B cell (primary cell): ENCODE measurements around the gene TOM1L2. TPM values are rescaled to one million over a fixed set of nuclear protein-coding genes. Genes with fewer than 3 reads are reported as not detected.

Experiments used
- ATAC-seq: fragments of 200-7000 bp; cut with Tn5 transposase; one replicate; pipeline ENCODE4 v1.10.0; 2021; ENCODE audit warnings: low read depth, mild to moderate bottlenecking, moderate number of reproducible peaks, moderate library complexity
- CTCF ChIA-PET: fragments of 350-600 bp; sonication (Branson Sonifier 250); formaldehyde crosslinking; loops from one replicate; lab custom pipeline; 2021; ENCODE audit warnings: antibody characterized with exemption, inconsistent platforms; lab: Charles Lee
- POLR2A ChIA-PET: fragments of 350-600 bp; sonication (Branson Sonifier 250); formaldehyde crosslinking; loops from one replicate; lab custom pipeline; 2021; ENCODE audit warnings: antibody characterized with exemption; lab: Charles Lee
- DNase-seq: peaks from one replicate; pipeline ENCODE4 v3.0.0; 2013
- H2AFZ ChIP-seq: 2 replicates; pipeline ENCODE4 v1.6.1; 2012; ENCODE audit warnings: mild to moderate bottlenecking, low read depth, low read length; ENCODE audit not compliant: insufficient read depth, poor library complexity, severe bottlenecking
- H3K27ac ChIP-seq, 2 donors: 1 replicate in 1 of 2; 2 replicates in 1 of 2; pipeline ENCODE4 v1.5.1; 2012 to 2013; ENCODE audit warnings: low read length in 2 of 2, mild to moderate bottlenecking in 2 of 2, moderate library complexity in 1 of 2
- H3K27me3 ChIP-seq, 4 experiments: fragments of 200-600 bp in 1 of 4; sonication (generic) in 1 of 4; replicated peaks in 1 of 4; 1 replicate in 2 of 4; 2 replicates in 2 of 4; pipeline versions ENCODE4 v1.6.1 to v1.7.0; 2013 to 2016; ENCODE audit warnings: low read length in 3 of 4, mild to moderate bottlenecking in 2 of 4, mixed read lengths in 1 of 4, moderate library complexity in 1 of 4; ENCODE audit not compliant: insufficient read depth in 4 of 4, control insufficient read depth in 3 of 4; ENCODE audit errors: control extremely low read depth in 1 of 4
- H3K36me3 ChIP-seq, 2 experiments: replicated peaks in 1 of 2; 1 replicate in 1 of 2; 2 replicates in 1 of 2; pipeline versions ENCODE4 v1.6.1 to v1.7.1; 2013; ENCODE audit warnings: low read length in 1 of 2; ENCODE audit not compliant: insufficient read depth in 2 of 2, control insufficient read depth in 1 of 2; ENCODE audit errors: control extremely low read depth in 1 of 2, extremely low read depth in 1 of 2
- H3K4me1 ChIP-seq, 2 donors: fragments of 200-600 bp in 1 of 2; sonication (generic) in 1 of 2; 1 replicate in 1 of 2; 2 replicates in 1 of 2; pipeline versions ENCODE4 v1.5.1 to v1.6.1; 2013 to 2017; ENCODE audit warnings: low read length in 2 of 2; ENCODE audit not compliant: control insufficient read depth in 2 of 2, insufficient read depth in 2 of 2
- H3K4me2 ChIP-seq: replicated peaks from 2 replicates; pipeline ENCODE3; 2012; ENCODE audit warnings: mild to moderate bottlenecking, low read depth, low read length; ENCODE audit not compliant: poor library complexity, severe bottlenecking
- H3K4me3 ChIP-seq, 5 experiments: fragments of 200-600 bp in 1 of 5; sonication (generic) in 1 of 5; 1 replicate in 3 of 5; 2 replicates in 2 of 5; pipeline versions ENCODE4 v1.5.1 to v1.7.0; 2011 to 2016; ENCODE audit warnings: low read length in 4 of 5, mild to moderate bottlenecking in 4 of 5, low read depth in 2 of 5, control low read depth in 1 of 5, moderate library complexity in 1 of 5; ENCODE audit not compliant: insufficient read depth in 1 of 5; ENCODE audit errors: control extremely low read depth in 1 of 5, extremely low read depth in 1 of 5
- H3K79me2 ChIP-seq: fragments of 200-600 bp; sonication (generic); one replicate; pipeline ENCODE4 v1.6.0; 2016; ENCODE audit warnings: low read length; ENCODE audit not compliant: control insufficient read depth, insufficient read depth
- H3K9ac ChIP-seq: fragments of 200-600 bp; sonication (generic); 2 replicates; pipeline ENCODE4 v1.6.1; 2017; ENCODE audit warnings: mild to moderate bottlenecking, low read length, moderate library complexity
- H3K9me3 ChIP-seq, 3 donors: one replicate each; pipeline versions ENCODE4 v1.6.1 to v1.7.1; 2013; ENCODE audit warnings: low read length in 2 of 3; ENCODE audit not compliant: control insufficient read depth in 2 of 3, insufficient read depth in 1 of 3; ENCODE audit errors: control extremely low read depth in 1 of 3
- H4K20me1 ChIP-seq: 2 replicates; pipeline ENCODE4 v1.6.0; 2012; ENCODE audit warnings: mild to moderate bottlenecking, low read length; ENCODE audit not compliant: insufficient read depth, control insufficient read depth, poor library complexity, severe bottlenecking
- H3K27ac Mint-ChIP-seq: one replicate; pipeline ENCODE4 v1.8.0; 2021; ENCODE audit warnings: mixed read lengths
- H3K27me3 Mint-ChIP-seq: one replicate; pipeline ENCODE4 v1.8.0; 2021; ENCODE audit warnings: mixed read lengths
- H3K4me1 Mint-ChIP-seq: one replicate; pipeline ENCODE4 v1.8.0; 2021; ENCODE audit warnings: mixed read lengths
- H3K4me3 Mint-ChIP-seq: one replicate; pipeline ENCODE4 v1.8.0; 2021; ENCODE audit warnings: mixed read lengths
- H3K9me3 Mint-ChIP-seq: one replicate; pipeline ENCODE4 v1.8.0; 2022; ENCODE audit warnings: mixed read lengths; ENCODE audit not compliant: insufficient read depth
- EZH2 ChIP-seq: IDR thresholded peaks from 2 replicates; pipeline ENCODE4 v1.6.1; 2012; ENCODE audit warnings: borderline replicate concordance, low read depth, mild to moderate bottlenecking, moderate library complexity, low read length; ENCODE audit not compliant: insufficient read depth, poor library complexity, severe bottlenecking
- WGBS: methylation state at CpG from one replicate; pipeline ENCODE4 v1.1.5; 2013; ENCODE audit warnings: missing lambda C conversion rate; ENCODE audit not compliant: insufficient coverage; 5-methylcytosine and 5-hydroxymethylcytosine counted together
- intact Hi-C: fragments of 100-400 bp; cut with micrococcal nuclease; formaldehyde crosslinking; loops from one replicate; pipeline ENCODE4 v1.10.0; 2022
- polyA plus RNA-seq: library from polyadenylated mRNA; depleted of rRNA; stranded (reverse); fragments of >200 nt; gene quantifications from 2 replicates; pipeline ENCODE4 v1.2.3, GENCODE V29; 2012
- total RNA-seq, 2 donors: library from RNA; stranded (reverse); fragments of 120-200 nt in 1 of 2; gene quantifications; 1 replicate in 1 of 2; 2 replicates in 1 of 2; pipeline versions ENCODE4 v1.2.3 to v1.2.4, GENCODE V29; 2013 to 2022
- TF ChIP-seq, protein P1 (sequence below): fragments of 200-600 bp; IDR thresholded peaks from one replicate; pipeline ENCODE4 v1.8.0; 2022; ENCODE audit warnings: antibody characterized with exemption, mild to moderate bottlenecking

Gene TOM1L2
- total and polyA plus RNA-seq, 2 donors (not counting 1 experiment from before 2014, with no cell fraction given), result 25.1 to 29.7 TPM

DNA sequence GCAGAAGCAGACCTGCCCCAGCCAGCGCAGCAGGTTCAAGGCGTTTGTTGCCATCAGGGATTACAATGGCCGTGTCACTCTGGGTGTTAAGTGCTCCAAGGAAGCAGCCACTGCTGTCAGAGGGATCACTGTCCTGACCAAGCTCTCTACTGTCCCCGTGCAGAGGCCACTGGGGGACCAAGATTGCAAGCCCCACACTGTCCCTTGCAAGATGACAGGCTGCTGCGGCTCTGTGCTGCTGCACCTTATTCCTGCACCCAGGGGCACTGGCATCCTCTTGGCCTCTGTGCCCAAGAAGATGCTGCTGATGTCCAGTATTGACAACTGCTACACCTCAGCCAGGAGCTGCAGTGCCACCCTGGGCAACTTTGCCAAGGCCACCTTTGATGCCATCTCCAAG lies 39.1 kb upstream of the TOM1L2 start:
- no peak overlapping the region for H3K4me3 Mint-ChIP-seq

DNA sequence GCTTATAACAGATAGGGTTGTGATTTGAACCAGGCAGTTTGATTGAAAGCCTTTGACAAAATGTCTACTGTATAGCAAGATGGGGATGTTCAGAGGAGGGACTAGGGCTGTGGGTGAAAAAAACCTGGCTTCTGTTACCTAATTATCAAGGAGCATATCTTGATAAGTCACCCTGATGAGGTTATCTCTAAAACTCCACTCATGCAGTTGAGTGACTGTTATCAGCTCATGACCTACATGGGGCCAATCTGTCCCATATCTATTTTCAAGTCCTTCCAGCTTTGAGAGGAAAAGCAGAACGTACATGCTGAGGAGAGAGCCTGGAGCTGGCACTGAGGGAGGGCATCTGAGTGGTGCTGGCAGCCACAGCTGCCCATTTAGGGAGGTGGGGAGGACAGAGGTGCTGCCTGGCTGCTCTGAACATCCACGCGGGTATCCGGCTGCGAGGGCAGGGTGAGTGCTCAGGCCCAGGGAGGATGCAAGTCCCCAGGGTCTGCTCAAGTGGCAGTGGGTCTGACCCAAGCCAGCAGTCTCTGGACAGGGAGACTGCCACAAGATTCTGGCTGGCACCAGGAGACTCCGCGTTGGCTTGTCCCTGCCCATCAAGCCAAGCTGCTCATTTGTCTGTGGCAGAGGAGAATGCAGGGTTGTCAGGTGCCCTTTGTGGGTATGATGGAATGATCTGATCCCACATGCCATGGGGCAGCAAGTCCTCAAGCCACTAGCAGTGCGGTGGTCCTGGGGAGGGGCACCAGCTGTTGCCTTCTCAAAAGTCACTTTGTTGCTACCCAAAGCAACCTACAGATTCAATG lies 37.6 kb upstream of the TOM1L2 start:
- ATAC-seq (no peak), DNase-seq (no peak)
- Histone ChIP-seq H3K4me3 (no peak overlapping the region), H3K27me3 (no peaks in the 10 kb centered on the region), H3K27ac (no peak overlapping the region), H3K9me3 (no peaks in the 10 kb centered on the region), H3K4me1 (no peaks in the 10 kb centered on the region), H4K20me1 (no peaks in the 10 kb centered on the region), H3K79me2 (no peaks in the 10 kb centered on the region), H2AFZ (no peak overlapping the region), H3K9ac (no peak overlapping the region), H3K4me2 (no peak overlapping the region), H3K36me3 (peaks cover 0 to 57% of the 10 kb centered on the region in 2 experiments)
- TF ChIP-seq, protein P1, sequence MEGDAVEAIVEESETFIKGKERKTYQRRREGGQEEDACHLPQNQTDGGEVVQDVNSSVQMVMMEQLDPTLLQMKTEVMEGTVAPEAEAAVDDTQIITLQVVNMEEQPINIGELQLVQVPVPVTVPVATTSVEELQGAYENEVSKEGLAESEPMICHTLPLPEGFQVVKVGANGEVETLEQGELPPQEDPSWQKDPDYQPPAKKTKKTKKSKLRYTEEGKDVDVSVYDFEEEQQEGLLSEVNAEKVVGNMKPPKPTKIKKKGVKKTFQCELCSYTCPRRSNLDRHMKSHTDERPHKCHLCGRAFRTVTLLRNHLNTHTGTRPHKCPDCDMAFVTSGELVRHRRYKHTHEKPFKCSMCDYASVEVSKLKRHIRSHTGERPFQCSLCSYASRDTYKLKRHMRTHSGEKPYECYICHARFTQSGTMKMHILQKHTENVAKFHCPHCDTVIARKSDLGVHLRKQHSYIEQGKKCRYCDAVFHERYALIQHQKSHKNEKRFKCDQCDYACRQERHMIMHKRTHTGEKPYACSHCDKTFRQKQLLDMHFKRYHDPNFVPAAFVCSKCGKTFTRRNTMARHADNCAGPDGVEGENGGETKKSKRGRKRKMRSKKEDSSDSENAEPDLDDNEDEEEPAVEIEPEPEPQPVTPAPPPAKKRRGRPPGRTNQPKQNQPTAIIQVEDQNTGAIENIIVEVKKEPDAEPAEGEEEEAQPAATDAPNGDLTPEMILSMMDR, result no peak
- no peak for TF ChIP-seq EZH2
- CTCF ChIA-PET, result no interaction called here
- intact Hi-C loops, result no loop called here
- Mint-ChIP-seq H3K9me3 (no peaks in the 10 kb centered on the region), H3K27ac (no peak overlapping the region), H3K27me3 (no peaks in the 10 kb centered on the region), H3K4me1 (no peaks in the 10 kb centered on the region), H3K4me3 (no peak overlapping the region)
- POLR2A ChIA-PET, result no interaction called here
- WGBS, result 84% methylated on average over 8 of the region's 8 CpGs

More for the DNA sequence above, 39.1 kb upstream of the TOM1L2 start:
- Mint-ChIP-seq H3K27me3 (no peaks in the 10 kb centered on the region), H3K27ac (no peak overlapping the region), H3K9me3 (no peaks in the 10 kb centered on the region), H3K4me1 (no peaks in the 10 kb centered on the region)
- DNase-seq, result no peak
- Histone ChIP-seq H3K79me2 (no peaks in the 10 kb centered on the region), H3K9ac (no peak overlapping the region), H3K27ac (no peak overlapping the region), H2AFZ (no peak overlapping the region), H3K9me3 (no peaks in the 10 kb centered on the region), H3K36me3 (peaks cover 5 to 65% of the 10 kb centered on the region in 2 experiments), H3K4me3 (no peak overlapping the region), H4K20me1 (no peaks in the 10 kb centered on the region), H3K27me3 (no peaks in the 10 kb centered on the region), H3K4me2 (no peak overlapping the region), H3K4me1 (no peaks in the 10 kb centered on the region)
- ChIA-PET POLR2A (no interaction called here), CTCF (no interaction called here)
- TF ChIP-seq, protein P1, result no peak
- no peak for TF ChIP-seq EZH2
- intact Hi-C loops, result no loop called here
- ATAC-seq, result no peak
- 99% methylated on average over 5 of the region's 5 CpGs for WGBS
